ENCODE data around the gene GALNT10. TPM values are rescaled to one million over a fixed set of nuclear protein-coding genes. Genes with fewer than 3 reads are reported as not detected.

Gene GALNT10
- total and polyA plus RNA-seq, 12 donors = 3.1 to 19.0 (median 11.7) TPM

GRCh38 chr5:154346427-154346826, 155.9 kb downstream of the GALNT10 start:
- intact Hi-C loops (cut with DNase I) = no loop called here
- WGBS, 2 donors = 96 to 99% methylated on average over 1 of the region's 1 CpG
- ATAC-seq = no peak

GRCh38 chr5:154349626-154350264, 159.2 kb downstream of the GALNT10 start:
- intact Hi-C loops (cut with DNase I) = no loop called here
- Histone ChIP-seq H3K36me3 (no peaks in the 10 kb centered on the region), H3K27ac (no peak overlapping the region), H3K27me3 (no peaks in the 10 kb centered on the region), H3K4me1 (peaks cover 0 to 3% (median 0%) of the 10 kb centered on the region in 9 donors), H3K9me3 (no peaks in the 10 kb centered on the region), H3K4me3 (no peak overlapping the region)
- WGBS, 2 donors = 86 to 91% methylated on average over 5 of the region's 5 CpGs
- no peak for DNase-seq
- no peak for TF ChIP-seq CTCF (IDR thresholded peaks at IDR 0.05)
- no peak for ATAC-seq

More at GRCh38 chr5:154346427-154346826, 155.9 kb downstream of the GALNT10 start:
- Histone ChIP-seq H3K36me3 (no peaks in the 10 kb centered on the region), H3K9me3 (no peaks in the 10 kb centered on the region), H3K4me3 (no peak overlapping the region), H3K4me1 (peaks cover 0 to 10% (median 2%) of the 10 kb centered on the region in 9 donors), H3K27ac (no peak overlapping the region), H3K27me3 (no peaks in the 10 kb centered on the region)
- no peak for DNase-seq
- TF ChIP-seq CTCF (IDR thresholded peaks at IDR 0.05) = no peak

- Histone ChIP-seq H3K4me3 (no peak overlapping the region), H3K27me3 (no peaks in the 10 kb centered on the region), H3K27ac (no peak overlapping the region), H3K36me3 (no peaks in the 10 kb centered on the region), H3K4me1 (peaks cover 0 to 16% (median 7%) of the 10 kb centered on the region in 9 donors), H3K9me3 (no peaks in the 10 kb centered on the region)
- no peak for ATAC-seq
- TF ChIP-seq CTCF (IDR thresholded peaks at IDR 0.05) = no peak
- no peak for DNase-seq
- intact Hi-C loops (cut with DNase I) = no loop called here
Observed at GRCh38 chr5:154351141-154351540, 160.6 kb downstream of the GALNT10 start.

GRCh38 chr5:154351566-154351965, 161.0 kb downstream of the GALNT10 start:
- no peak for TF ChIP-seq CTCF (IDR thresholded peaks at IDR 0.05)
- no peak for DNase-seq
- Histone ChIP-seq H3K4me1 (peaks cover 0 to 20% (median 9%) of the 10 kb centered on the region in 9 donors), H3K27me3 (no peaks in the 10 kb centered on the region), H3K9me3 (no peaks in the 10 kb centered on the region), H3K27ac (no peak overlapping the region), H3K36me3 (no peaks in the 10 kb centered on the region), H3K4me3 (no peak overlapping the region)
- intact Hi-C loops (cut with DNase I) = no loop called here
- WGBS, 2 donors = 97 to 99% methylated on average over 3 of the region's 3 CpGs
- ATAC-seq = no peak

Data from heart right ventricle (tissue), 16 donors.